IPS-20b (cell line): ENCODE results near the gene SLAMF9.

Experiments used
- H3K27ac ChIP-seq: one replicate; pipeline ENCODE4 v1.5.1; 2013; ENCODE audit warnings: low read length
- H3K27me3 ChIP-seq: 2 replicates; pipeline ENCODE4 v1.6.1; 2013; ENCODE audit warnings: mild to moderate bottlenecking, low read length, inconsistent platforms; ENCODE audit not compliant: insufficient read depth
- H3K36me3 ChIP-seq: 2 replicates; pipeline ENCODE4 v1.6.1; 2013; ENCODE audit warnings: low read depth, mild to moderate bottlenecking, inconsistent platforms, low read length, moderate library complexity; ENCODE audit not compliant: insufficient read depth
- H3K4me1 ChIP-seq: 2 replicates; pipeline ENCODE4 v1.6.1; 2013; ENCODE audit warnings: mild to moderate bottlenecking, control low read depth, inconsistent platforms, low read length, moderate library complexity; ENCODE audit not compliant: insufficient read depth
- H3K4me3 ChIP-seq: 2 replicates; pipeline ENCODE4 v1.5.1; 2013; ENCODE audit warnings: mild to moderate bottlenecking, low read length, inconsistent platforms
- H3K9ac ChIP-seq: 2 replicates; pipeline ENCODE4 v1.6.1; 2013; ENCODE audit warnings: low read depth, mild to moderate bottlenecking, inconsistent platforms, low read length, moderate library complexity
- H3K9me3 ChIP-seq: 2 replicates; pipeline ENCODE4 v1.6.1; 2013; ENCODE audit warnings: mild to moderate bottlenecking, low read depth, low read length, inconsistent platforms; ENCODE audit not compliant: insufficient read depth

The SLAMF9 gene

DNA sequence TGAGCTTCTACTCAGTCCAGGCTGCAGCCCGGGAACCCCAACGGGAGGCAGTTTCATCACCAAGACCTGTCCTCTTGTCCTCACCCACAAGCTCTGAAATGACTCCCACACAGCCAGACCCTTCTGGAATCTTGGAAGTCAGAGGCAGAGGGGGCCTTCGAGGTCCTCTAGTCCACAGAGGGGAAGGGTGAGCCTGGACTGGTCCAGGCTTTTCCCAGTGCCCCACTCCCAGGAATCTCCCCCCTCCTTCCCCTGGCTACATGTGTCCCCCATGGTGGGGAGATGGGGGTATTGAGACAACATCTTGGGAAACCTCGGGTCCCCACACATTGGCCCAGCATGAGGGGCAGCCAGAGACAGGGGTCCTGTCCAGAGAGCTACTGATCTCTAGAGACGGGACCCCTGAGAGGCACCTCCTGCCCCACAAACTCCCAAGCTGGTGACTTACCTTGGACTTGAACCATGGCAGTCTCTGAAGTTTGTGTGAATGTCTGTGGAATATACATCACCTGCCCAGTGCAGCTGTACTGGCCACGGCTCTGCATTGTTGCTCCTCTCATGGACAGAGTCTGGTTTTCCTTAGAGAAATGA is 19.4 kb upstream of the SLAMF9 start:
- Histone ChIP-seq H3K9me3 (no peaks in the 10 kb centered on the region), H3K4me1 (no peaks in the 10 kb centered on the region), H3K27me3 (no peaks in the 10 kb centered on the region), H3K9ac (no peak overlapping the region), H3K27ac (no peak overlapping the region), H3K4me3 (no peak overlapping the region), H3K36me3 (no peaks in the 10 kb centered on the region)

DNA sequence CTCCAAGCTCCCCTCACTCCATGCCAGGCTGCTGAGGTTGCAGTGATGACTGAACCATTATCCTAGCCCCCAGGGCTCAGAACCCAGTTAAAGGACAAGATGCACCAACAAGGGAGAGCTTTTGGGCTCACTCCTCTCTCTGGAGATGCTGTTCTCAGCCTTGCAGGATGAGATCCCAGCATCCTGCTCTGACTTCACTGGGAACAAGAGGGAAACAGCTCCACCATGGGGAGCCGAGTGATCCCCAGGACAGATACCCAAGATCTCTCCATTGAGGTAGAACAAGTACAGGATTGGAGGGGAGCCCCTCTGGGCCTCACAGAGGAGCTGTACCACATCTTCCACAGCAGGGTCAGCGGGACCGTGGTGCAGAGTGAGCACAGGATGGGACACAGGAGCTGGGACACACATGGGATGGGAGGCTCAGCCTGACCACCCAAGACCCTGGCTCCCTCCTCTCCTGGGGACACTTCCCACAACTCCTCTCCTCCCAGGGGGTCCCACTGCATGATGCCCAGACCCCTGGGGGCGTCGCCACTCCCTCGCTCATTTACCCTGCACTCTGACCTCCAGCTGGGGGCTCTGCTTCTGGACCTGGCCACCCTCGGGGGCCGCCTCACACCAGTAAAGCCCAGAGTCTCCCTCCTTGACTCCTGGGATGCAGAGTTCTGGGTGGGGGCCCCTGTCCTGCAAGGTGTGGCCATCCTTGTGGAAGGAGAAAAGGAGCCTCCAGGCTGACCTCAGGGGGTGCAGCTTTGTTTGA is 18.6 kb upstream of the SLAMF9 start:
- H3K36me3 ChIP-seq: no peaks in the 10 kb centered on the region
- no peak overlapping the region for H3K4me3 ChIP-seq
- no peaks in the 10 kb centered on the region for H3K9me3 ChIP-seq
- H3K27ac ChIP-seq: no peak overlapping the region
- no peak overlapping the region for H3K9ac ChIP-seq
- H3K4me1 ChIP-seq: no peaks in the 10 kb centered on the region
- H3K27me3 ChIP-seq: no peaks in the 10 kb centered on the region

DNA sequence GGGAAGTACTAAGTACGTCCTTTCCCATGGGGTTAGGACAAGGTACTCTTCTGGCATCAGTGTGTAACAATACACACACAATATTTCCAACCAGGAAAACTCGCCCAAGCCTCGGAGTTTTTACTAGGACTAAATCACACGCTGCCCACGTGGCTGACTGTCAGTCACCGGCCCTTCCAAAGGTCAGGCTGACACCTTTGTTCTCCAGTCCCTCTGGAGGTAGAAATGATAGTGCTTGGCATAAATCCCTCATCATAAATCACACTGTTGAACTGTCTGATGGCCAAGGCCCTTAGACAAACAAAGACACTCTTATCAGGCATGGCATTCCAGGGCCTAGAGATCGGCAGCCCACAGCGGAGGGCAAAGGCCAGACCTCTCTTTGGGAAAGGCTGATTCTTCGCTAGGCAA is 16.9 kb upstream of the SLAMF9 start:
- H3K27me3 ChIP-seq: no peaks in the 10 kb centered on the region
- no peaks in the 10 kb centered on the region for H3K9me3 ChIP-seq
- H3K27ac ChIP-seq: no peak overlapping the region
- H3K4me1 ChIP-seq: no peaks in the 10 kb centered on the region
- H3K9ac ChIP-seq: no peak overlapping the region
- no peaks in the 10 kb centered on the region for H3K36me3 ChIP-seq
- H3K4me3 ChIP-seq: no peak overlapping the region

DNA sequence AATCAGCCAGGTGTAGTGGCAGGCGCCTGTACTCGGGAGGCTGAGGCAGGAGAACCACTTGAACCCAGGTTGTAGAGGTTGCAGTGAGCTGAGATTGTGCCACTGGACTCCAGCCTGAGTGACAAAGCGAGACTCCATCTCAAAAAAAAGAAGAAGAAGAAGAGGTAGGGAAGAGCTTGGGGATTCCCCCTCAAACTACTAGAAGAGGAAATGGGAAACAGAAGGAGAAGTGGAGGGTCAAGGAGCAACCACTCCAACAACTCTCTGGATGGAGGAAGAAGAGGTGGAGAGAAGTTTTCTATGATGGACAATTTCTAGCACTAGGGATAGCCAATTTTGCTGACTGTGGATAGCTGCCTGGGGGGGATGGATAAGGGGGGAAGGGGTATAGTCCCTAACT is 14.9 kb upstream of the SLAMF9 start:
- no peaks in the 10 kb centered on the region for H3K27me3 ChIP-seq
- no peaks in the 10 kb centered on the region for H3K36me3 ChIP-seq
- no peaks in the 10 kb centered on the region for H3K9me3 ChIP-seq
- H3K4me3 ChIP-seq: no peak overlapping the region
- H3K9ac ChIP-seq: no peak overlapping the region
- no peak overlapping the region for H3K27ac ChIP-seq
- H3K4me1 ChIP-seq: 0 out of 2 replicates have a peak, but pooled peaks cover 5% of the 10 kb centered on the region

DNA sequence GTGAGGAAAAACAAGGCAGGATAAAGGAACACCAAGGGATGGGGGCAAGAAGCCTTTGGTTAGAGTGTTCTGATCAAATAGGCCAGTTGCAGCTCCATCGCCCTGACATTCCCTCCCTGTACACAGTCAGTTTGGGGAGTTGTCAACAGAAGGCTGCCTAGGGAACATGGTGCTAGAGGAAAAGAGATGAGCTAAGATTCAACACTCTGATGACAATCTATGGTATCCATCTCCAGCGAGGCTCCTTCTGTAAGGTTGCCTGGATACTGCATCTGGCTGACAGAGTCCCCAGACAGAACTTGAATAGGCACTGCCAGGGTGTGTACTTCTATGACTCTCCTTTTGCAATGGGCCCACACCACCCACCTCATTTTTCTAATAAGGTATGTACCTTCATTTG is 11.2 kb upstream of the SLAMF9 start:
- 0 out of 2 replicates have a peak, but pooled peaks cover 3% of the 10 kb centered on the region for H3K27me3 ChIP-seq
- no peaks in the 10 kb centered on the region for H3K36me3 ChIP-seq
- H3K9me3 ChIP-seq: no peaks in the 10 kb centered on the region
- H3K4me3 ChIP-seq: no peak overlapping the region
- H3K4me1 ChIP-seq: 0 out of 2 replicates have a peak, but pooled peaks cover 5% of the 10 kb centered on the region
- no peak overlapping the region for H3K9ac ChIP-seq
- no peak overlapping the region for H3K27ac ChIP-seq

DNA sequence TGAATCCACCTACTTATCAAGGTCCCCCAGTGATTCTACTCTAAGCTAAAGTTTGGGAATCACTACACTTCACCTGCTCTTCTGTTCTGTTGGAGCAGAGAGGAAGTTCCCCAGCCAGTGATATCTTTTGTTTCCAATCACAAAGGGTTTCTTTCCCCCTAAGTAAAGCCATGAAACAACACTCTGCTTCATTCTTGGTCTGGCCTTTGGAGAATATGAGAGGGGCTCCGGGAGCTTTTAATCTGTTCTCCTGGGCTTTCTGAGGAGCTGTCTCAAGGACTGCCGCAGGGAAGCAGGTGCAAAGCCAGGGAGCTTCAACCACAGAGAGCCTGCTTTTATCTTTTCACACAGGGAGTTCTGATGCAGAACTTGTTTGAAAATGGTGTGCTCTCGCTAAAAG is 10.1 kb upstream of the SLAMF9 start:
- Histone ChIP-seq H3K9ac (no peak overlapping the region), H3K27ac (no peak overlapping the region), H3K36me3 (no peaks in the 10 kb centered on the region), H3K27me3 (0 out of 2 replicates have a peak, but pooled peaks cover 3% of the 10 kb centered on the region), H3K9me3 (no peaks in the 10 kb centered on the region), H3K4me3 (no peak overlapping the region), H3K4me1 (0 out of 2 replicates have a peak, but pooled peaks cover 5% of the 10 kb centered on the region)

DNA sequence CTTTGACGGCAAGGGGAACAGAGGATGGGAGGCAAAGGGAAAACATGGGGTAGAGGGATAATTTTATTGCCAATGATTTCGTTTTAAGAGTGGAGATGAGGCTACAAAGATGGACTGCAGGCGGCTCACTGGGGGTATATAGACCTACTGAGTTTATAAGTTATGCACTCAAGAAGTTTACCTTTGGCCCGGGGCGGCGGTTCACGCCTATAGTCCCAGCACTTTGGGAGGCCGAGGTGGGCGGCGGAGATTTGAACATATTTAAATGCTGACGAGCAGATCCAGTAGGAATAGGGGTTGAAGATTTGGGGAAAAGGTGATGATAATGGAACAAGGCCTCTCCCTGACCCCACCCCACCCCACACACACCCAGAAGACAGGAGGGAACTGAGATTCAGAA is 8.1 kb upstream of the SLAMF9 start:
- no peaks in the 10 kb centered on the region for H3K9me3 ChIP-seq
- no peaks in the 10 kb centered on the region for H3K36me3 ChIP-seq
- 0 out of 2 replicates have a peak, but pooled peaks cover 3% of the 10 kb centered on the region for H3K27me3 ChIP-seq
- no peak overlapping the region for H3K27ac ChIP-seq
- no peak overlapping the region for H3K4me3 ChIP-seq
- 0 out of 2 replicates have a peak, but pooled peaks cover 5% of the 10 kb centered on the region for H3K4me1 ChIP-seq
- no peak overlapping the region for H3K9ac ChIP-seq

DNA sequence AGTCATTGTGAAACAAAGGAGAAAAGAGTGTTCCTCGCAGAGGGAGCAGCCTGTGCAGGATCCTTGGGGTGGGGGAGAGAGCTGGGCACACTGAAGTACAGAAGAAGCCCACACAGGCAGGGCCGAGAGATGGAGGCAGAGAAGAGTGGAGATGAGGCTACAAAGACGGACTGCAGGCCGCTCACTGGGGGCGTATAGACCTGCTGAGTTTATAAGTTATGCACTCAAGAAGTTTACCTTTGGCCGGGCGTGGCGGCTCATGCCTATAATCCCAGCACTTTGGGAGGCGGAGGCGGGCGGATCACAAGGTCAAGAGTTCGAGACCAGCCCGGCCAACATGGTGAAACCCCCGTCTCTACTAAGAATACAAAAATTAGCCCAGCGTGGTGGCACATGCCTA is 7.6 kb upstream of the SLAMF9 start:
- Histone ChIP-seq H3K27ac (no peak overlapping the region), H3K4me3 (no peak overlapping the region), H3K4me1 (0 out of 2 replicates have a peak, but pooled peaks cover 5% of the 10 kb centered on the region), H3K27me3 (0 out of 2 replicates have a peak, but pooled peaks cover 3% of the 10 kb centered on the region), H3K9me3 (no peaks in the 10 kb centered on the region), H3K9ac (no peak overlapping the region), H3K36me3 (no peaks in the 10 kb centered on the region)

DNA sequence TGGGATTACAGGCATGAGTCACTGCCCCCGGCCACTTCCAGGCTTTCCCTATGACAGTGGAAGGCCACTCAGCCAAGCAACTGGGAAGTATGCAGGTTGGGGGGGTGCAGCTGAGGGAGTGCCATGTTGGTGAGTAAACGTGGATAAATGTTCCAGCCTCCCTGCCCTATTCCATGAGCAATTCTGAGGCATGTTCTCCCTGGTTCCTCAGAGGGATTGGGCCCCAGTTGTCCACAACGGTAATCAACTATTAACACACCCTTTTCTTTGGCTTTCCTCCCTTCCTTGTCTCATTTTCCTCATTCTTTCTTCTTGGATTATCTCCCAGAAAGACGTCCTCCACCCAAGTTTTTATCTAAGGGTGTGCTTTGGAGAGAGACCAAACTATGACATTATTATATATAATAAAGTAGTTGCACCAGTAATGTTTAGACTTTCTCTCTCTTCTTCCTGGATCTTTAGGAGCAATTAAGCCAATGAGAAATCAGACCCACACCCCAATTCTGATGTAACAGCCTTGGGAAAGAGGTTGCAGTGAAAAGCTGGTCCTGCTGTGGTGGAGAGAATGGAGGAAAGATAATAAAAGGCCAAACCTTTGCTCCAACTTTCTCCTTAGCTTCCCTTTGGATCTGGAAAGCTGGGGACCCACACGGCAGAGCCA is 6.8 kb upstream of the SLAMF9 start:
- Histone ChIP-seq H3K27ac (no peak overlapping the region), H3K36me3 (no peaks in the 10 kb centered on the region), H3K4me1 (0 out of 2 replicates have a peak, but pooled peaks cover 5% of the 10 kb centered on the region), H3K27me3 (0 out of 2 replicates have a peak, but pooled peaks cover 3% of the 10 kb centered on the region), H3K4me3 (no peak overlapping the region), H3K9ac (no peak overlapping the region), H3K9me3 (no peaks in the 10 kb centered on the region)

DNA sequence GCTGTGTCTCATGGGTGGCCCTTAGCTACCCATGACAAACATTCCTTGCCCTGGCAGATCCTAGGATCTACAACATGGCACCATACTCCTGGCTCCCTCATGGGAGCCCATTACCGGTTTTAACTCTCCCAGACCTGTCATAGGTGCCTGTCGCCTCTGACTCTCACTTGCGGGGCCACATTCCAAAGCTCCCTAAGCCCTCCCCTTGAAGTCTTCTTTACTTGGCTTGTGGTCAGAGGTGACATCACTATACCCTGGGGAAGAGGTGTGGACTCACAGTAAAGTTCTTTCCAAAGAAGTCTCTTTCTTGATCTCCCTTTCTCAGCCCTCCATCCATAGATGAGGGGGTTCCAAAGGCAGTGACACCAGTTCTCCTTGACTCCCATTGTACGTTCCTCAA is 5.4 kb upstream of the SLAMF9 start:
- H3K9ac ChIP-seq: no peak overlapping the region
- 0 out of 2 replicates have a peak, but pooled peaks cover 3% of the 10 kb centered on the region for H3K27me3 ChIP-seq
- no peak overlapping the region for H3K27ac ChIP-seq
- H3K36me3 ChIP-seq: no peaks in the 10 kb centered on the region
- 0 out of 2 replicates have a peak, but pooled peaks cover 5% of the 10 kb centered on the region for H3K4me1 ChIP-seq
- no peaks in the 10 kb centered on the region for H3K9me3 ChIP-seq
- no peak overlapping the region for H3K4me3 ChIP-seq

DNA sequence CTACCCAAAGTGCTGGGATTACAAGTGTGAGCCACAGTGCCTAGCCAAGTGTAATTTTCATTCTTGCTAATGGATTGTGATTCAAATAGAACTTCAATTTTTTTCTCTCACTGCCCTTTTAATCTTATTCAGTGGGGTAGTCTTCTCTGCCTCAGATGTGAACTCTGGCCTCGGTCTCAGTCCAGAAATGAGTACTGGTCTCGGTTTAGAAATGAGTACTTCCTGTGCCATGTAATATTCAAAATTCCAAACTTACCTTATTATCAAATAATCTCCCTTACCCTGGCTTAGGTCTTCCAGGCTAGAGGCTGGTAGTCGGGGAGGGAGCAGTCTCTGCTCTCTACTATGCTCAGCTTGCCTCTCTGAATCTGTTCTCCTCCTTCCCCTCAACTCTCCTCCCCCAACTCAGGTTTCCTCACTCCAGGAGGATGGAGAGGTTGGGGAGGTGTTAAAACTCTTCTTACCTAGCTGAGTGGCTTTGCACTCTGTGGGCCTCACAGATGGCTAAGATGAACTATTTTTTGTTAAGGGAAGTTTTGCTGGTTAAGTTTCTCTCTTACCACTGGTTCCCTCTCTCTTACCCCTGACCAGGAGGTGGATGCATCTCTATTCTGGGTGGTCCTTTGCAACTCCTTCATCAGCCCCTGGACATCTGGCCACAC is 4.8 kb upstream of the SLAMF9 start:
- H3K4me3 ChIP-seq: no peak overlapping the region
- no peak overlapping the region for H3K9ac ChIP-seq
- H3K4me1 ChIP-seq: no peaks in the 10 kb centered on the region
- H3K36me3 ChIP-seq: no peaks in the 10 kb centered on the region
- no peaks in the 10 kb centered on the region for H3K9me3 ChIP-seq
- H3K27ac ChIP-seq: no peak overlapping the region
- 0 out of 2 replicates have a peak, but pooled peaks cover 3% of the 10 kb centered on the region for H3K27me3 ChIP-seq
